ENCODE measurements around the gene RPS6KB2.

The RPS6KB2 gene

DNA sequence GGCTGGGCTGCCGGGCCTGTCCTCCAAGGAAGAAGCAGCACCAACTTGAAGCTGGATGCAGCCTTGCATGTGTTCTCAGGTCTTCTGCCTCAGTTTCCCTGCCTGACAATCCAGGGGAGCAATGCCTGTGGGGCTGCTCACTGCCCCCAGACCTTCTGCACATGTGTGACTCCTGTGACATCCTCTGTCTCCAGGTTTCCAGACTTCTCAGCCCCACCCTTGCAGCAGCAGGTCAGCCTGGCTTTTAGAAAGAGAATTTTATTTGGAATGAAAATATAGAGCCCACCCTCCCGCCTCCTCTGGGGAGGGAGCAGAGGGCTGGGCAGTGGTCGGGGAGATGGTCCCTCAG, 9.5 kb downstream of the RPS6KB2 start:
- H3K4me3 ChIP-seq (ENCODE audit: low read depth, low read length): no peak overlapping the region
- in situ Hi-C loops (cut with HindIII; ENCODE audit: low sequenced_read_pairs): no loop called here
- TF ChIP-seq, protein P1, sequence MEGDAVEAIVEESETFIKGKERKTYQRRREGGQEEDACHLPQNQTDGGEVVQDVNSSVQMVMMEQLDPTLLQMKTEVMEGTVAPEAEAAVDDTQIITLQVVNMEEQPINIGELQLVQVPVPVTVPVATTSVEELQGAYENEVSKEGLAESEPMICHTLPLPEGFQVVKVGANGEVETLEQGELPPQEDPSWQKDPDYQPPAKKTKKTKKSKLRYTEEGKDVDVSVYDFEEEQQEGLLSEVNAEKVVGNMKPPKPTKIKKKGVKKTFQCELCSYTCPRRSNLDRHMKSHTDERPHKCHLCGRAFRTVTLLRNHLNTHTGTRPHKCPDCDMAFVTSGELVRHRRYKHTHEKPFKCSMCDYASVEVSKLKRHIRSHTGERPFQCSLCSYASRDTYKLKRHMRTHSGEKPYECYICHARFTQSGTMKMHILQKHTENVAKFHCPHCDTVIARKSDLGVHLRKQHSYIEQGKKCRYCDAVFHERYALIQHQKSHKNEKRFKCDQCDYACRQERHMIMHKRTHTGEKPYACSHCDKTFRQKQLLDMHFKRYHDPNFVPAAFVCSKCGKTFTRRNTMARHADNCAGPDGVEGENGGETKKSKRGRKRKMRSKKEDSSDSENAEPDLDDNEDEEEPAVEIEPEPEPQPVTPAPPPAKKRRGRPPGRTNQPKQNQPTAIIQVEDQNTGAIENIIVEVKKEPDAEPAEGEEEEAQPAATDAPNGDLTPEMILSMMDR (IDR thresholded peaks at IDR 0.05; ENCODE audit: low read depth, low read length): no peak
- no peak for DNase-seq (ENCODE audit: low read depth, low spot score)

DNA sequence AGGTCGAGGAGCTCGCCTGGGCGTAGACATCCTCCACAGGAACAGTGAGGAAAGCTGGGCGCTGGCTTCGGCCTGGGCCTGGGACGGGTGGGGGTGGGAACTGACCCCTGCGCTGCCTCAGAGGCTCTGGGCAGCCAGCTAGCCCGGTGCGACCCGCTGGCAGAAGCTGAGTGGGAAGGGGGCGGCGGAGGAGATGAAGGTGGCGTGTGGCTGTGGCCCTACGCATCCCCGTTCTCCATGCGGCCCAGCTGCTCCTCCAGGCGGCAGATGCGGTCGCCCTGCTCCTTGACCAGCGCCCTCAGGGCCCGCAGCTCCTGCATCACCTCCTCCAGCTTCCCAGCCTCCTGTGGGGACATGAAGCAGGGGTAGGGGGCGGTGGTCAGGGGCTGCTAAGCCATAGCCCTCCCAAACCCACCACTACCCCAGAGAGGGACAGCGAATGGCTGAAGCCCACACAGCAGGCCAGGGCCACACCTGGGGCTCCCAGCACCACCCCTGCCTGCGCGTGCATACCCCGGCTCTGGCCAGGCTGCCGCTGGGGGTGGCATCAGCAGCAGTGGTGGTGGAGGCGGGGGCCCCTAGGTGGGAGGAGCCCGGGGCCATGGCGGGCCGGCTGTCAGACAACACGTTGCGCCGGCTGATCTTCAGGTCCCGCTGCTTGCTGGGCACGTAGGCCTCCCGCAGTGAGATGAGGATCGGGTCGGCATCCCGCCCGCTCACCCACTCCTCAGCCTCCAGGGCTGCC, 10.0 kb downstream of the RPS6KB2 start:
- TF ChIP-seq, protein P1 (IDR thresholded peaks at IDR 0.05; ENCODE audit: low read depth, low read length): no peak

DNA sequence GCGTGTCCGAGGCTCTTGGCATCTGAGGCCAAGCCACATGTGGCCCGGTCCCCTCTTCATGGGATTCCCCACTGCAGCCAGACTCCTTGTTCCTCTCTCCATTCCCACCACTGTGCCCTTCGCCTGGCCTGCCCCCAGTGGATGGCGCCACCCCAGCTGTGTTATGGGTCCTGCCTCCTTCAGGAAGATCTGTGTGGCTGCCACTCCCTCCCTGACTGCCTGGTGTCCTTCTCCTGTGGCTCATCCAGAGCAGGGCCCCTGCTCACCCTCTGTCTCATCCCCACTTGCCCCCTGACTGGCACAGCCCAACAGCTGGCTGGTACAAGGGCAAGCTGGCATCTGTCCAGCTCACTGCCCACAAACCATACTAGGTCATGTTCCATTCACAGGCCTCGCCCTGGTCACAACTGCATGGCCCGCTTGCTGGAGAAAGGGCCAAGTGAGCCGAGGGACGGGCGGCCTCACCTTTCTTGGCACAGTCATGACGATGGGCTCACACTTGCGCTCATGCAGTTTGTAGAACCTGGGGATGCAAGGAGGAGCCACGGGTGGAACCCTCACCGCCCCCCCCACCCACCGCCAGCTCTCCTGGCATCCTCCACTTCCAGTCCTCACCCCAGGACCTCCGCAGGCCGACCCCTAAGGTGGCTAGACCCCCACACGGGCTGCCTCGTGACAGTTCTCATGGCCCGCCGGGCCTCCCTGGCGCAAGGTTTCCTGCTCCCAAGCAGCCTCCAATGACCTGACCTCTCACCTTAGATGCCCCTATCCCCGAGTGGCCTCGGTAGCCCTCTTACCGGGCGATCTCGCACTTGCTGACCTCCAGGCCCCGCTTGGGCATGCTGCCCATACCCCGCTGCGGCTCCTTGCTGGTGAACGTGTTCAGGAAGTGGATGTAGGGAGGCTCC, 11.3 kb downstream of the RPS6KB2 start:
- in situ Hi-C loops (cut with HindIII; ENCODE audit: low sequenced_read_pairs): no loop called here
- H3K4me3 ChIP-seq (ENCODE audit: low read depth, low read length): no peak overlapping the region
- peak; percentile 10 for DNase-seq (ENCODE audit: low read depth, low spot score)
- TF ChIP-seq, protein P1 (IDR thresholded peaks at IDR 0.05; ENCODE audit: low read depth, low read length): peak; percentile 25

More for the DNA sequence above, 10.0 kb downstream of the RPS6KB2 start:
- no peak for DNase-seq (ENCODE audit: low read depth, low spot score)
- in situ Hi-C loops (cut with HindIII; ENCODE audit: low sequenced_read_pairs): no loop called here
- H3K4me3 ChIP-seq (ENCODE audit: low read depth, low read length): no peak overlapping the region

DNA sequence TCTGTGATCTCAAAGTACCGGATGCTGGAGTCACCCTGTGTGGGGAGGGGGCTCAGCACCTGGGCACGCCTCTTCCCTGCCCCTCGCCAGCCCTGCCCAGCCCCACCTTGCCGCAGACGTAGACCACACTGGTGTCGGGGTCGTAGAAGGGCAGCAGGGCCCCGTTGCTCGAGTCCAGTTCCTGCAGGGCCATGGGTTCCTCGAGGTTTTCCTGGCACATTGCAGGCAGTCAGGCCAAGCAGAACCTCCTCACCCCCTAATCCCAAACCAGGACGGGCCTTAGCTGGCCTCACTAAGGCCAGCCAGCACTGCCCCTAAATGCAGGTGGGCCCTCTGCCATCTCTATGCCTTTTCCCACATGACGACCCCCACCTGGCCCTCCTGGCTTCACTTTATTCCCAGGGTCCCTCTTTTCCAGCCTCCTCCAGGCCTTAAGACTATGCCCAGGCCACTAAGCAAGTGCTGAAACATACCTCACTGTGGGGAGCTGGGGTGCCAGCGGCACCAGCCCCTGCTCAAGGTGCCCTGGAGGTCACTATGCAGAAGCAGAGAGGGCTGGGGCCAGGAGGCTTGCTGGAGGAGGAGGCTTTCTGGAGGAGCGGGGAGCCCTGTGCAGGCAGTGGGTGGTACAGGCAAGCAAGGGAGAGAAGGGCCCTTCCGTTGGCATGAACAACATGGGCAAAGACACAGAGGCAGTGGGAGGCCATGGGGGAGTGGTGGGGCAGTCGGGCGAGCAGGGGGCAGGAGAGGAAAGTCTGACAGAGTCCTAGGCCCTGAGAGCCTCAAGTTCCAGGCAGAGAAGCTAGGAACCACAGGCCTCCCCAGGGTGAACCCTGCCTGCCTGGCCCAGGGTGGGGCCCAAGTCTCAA, 12.2 kb downstream of the RPS6KB2 start:
- in situ Hi-C loops (cut with HindIII; ENCODE audit: low sequenced_read_pairs): no loop called here
- DNase-seq (ENCODE audit: low read depth, low spot score): no peak
- TF ChIP-seq, protein P1 (IDR thresholded peaks at IDR 0.05; ENCODE audit: low read depth, low read length): no peak
- H3K4me3 ChIP-seq (ENCODE audit: low read depth, low read length): no peak overlapping the region

DNA sequence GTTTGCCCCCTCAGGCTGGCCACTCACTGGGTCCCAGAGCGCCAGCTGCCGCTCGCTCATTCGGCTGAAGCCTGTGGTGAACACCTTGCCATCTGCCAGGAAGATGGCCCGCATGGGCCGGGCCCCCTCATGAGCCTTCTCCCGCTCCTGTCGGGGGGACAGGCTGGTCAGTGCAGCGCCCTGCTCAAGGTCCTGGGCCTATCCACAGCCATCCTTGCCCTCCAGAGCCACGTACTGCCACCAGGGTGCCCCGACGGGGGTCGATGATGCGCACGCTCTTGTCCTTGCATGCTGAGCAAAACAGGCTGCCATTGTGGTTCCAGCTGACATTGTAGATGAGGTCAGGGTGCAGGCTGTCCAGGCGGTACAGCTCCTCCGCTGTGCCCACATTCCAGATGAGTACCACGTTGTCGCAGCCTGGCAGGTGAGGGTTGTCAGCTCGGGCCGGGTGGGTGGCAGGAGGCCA, 12.8 kb downstream of the RPS6KB2 start:
- in situ Hi-C loops (cut with HindIII; ENCODE audit: low sequenced_read_pairs): no loop called here
- no peak overlapping the region for H3K4me3 ChIP-seq (ENCODE audit: low read depth, low read length)
- no peak for DNase-seq (ENCODE audit: low read depth, low spot score)
- TF ChIP-seq, protein P1 (IDR thresholded peaks at IDR 0.05; ENCODE audit: low read depth, low read length): no peak
